NCI-H524 (cell line): Measurements from ENCODE around the gene MARCO.
"Not testable (repeated sequence)": the region's sequence is repeated elsewhere in the genome, so short reads cannot be mapped to it uniquely, and the experiment has no call there.

ENCODE experiments used
- DNase-seq, 2 experiments: peaks; one replicate each; lab custom pipeline; 2025; lab: John Stamatoyannopoulos, UW

MARCO gene

DNA sequence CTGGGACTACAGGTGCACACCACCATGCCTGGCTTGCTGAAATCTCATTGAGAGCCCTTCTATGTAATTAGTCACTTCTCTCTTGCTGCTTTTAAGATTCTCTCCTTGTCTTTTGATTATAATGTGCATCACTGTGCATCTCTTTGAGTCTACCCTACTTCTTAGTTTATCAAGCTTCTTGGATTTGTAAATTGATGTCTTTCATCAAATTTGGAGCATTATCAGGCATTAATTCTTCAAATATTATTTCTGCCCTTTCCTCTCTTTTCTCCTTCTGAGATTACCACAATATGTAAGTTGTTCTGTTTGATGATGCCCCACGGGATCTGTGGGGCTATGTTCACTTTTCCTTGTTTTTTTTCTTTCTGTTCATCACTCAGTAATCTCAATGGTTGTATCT, 9.0 kb upstream of the MARCO start:
- DNase-seq: no peak

- DNase-seq: no peak
These were observed 5.7 kb upstream of the MARCO start for GRCh38 chr2:118936306-118936705.

DNA sequence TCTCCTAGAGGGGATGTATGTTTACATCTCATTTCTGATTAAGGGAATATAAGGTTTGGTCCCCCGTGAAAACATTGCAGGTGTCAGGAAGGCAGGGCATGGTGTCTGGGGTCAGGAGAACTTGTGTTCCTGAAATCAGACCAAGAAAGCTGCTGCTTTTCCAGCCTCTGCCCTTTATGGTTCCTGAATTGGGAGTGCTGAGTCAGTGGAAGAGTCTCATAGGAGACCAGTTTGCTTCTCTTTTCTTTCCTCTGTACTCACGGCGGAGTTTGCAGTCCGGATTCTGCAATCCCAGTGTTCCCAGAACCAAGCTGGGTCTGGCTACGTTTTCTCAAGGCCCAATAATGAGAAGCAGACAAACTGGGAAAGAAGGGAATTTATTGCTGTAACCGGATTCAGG, 5.1 kb upstream of the MARCO start:
- no peak for DNase-seq

DNA sequence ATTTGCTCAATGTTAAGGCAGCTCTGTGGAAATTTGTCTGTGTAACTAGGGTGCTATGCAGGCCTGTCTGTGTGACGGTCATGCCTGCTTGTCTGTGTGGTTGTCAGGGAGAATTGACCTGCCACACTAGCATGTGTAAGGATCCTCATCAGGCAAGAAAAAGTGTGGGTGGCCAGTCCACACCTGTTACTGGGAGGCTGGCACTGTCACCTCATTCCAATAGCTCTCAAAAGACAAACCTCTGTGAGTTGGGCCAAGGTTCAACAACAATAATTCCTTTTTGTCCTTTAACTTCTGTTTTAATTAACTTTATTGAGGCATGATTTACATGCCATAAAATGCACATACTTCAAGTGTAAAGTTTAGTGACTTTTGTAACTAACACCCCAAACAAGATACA, 4.2 kb upstream of the MARCO start:
- no peak for DNase-seq

- DNase-seq: no peak
These were observed 2.0 kb upstream of the MARCO start for GRCh38 chr2:118939994-118940393.

GRCh38 chr2:118940486-118941120, 1.4 kb upstream of the MARCO start:
- no peak for DNase-seq

DNA sequence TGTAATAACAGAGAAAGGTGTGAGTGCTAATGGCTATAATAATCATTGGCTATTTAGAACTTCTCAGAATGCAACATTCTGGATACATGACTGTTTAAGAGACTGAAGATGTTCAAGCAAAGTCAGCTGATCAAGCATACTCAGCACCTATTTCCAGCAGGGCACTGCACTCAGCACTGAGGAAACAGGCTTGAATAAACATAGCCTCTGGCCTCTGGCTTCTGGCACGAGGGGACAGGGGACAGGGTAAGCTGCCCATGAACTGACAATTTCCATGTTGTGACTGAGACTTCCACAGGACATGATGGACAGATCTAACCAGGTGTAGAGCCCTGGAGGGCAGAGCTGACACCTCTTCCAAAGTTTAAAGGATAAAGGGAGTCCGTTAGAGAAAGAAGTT, 1.3 kb downstream of the MARCO start:
- no peak for DNase-seq

DNA sequence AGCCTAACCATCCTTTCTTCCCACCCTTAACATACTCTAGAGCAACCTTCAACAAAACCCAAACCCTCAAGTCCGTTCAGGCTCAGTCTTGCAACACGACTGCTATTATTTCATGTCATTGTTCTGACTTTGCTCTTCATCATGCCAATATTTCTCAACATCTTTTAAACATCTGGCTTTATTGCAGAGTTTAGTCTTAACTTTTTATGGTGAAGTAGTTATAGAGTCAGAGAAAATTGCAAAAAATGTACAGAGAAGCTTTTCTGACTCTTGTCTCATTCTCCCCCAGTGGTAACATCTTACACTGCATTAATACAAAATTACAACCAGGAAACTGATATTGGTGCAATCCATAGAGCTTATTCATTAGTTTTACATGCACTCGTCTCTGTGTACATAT, 3.9 kb downstream of the MARCO start:
- DNase-seq: no peak

DNA sequence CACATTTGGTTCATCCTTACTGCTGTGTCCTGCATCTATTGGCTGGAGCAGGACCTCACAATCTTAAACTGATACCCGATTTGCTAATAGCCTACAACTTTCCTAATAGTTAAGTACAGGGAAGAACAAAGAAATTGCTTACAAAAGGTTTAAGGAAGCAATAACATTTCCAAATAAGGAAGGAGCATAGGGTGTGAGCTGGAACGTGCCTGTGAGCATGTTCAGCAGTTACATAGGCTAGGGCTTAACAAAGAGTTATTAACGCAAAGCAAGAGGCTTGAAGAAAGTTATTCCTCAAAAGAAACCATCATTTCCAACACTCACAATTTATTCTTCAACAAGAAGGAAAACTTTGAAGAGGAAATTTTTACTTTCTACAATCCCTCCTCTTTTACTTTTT, 6.3 kb downstream of the MARCO start:
- DNase-seq: not testable (repeated sequence)

- no peak for DNase-seq
These were observed 12.5 kb downstream of the MARCO start for GRCh38 chr2:118954297-118955060.

GRCh38 chr2:118965737-118966136, 23.7 kb downstream of the MARCO start:
- DNase-seq: no peak

- DNase-seq: no peak
These were observed 25.3 kb downstream of the MARCO start for GRCh38 chr2:118967124-118967880.

DNA sequence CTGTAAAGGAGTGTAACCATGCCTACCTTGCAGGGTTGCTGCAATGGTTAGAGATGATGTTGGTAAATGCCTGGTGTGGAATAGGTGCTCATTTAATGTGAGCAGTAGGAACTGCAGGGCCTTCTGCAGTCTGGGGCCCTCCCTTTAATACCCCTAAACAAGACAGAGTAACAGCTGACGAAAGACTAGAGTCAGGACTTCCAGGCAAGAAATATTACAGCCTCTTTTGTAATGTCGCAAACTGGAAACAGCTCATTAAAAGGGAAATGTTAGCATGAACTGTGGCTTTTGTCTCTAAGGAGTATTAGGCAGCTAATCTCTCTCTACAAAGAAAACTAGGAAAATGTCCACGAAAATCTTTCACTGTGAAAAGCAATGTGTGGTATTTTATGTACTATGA, 26.0 kb downstream of the MARCO start:
- DNase-seq: no peak

GRCh38 chr2:118968961-118969733, 27.2 kb downstream of the MARCO start:
- no peak for DNase-seq

DNA sequence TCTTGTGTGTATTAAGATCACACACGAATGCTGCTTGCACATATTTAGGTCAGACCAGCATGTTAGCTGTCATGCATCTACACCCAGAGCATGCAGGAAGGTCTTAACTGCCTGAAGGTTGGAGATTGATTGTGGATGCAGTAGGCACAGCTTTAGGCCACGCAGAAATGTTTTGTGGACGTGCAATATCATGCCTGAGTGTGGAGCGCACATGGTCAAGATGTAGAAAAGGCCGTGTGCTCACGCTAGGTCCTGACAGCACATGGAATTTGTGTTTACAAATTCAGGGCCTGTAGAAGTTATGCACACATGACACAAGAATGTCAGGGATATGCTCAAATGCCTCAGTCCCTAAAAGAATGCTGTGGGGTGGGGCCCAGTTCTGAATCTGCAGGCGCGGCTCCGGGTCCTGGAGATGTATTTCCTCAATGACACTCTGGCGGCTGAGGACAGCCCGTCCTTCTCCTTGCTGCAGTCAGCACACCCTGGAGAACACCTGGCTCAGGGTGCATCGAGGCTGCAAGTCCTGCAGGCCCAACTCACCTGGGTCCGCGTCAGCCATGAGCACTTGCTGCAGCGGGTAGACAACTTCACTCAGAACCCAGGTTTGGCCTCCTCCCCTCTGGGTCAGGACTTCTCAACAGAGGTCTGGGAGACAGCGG, 27.9 kb downstream of the MARCO start:
- no peak for DNase-seq

DNA sequence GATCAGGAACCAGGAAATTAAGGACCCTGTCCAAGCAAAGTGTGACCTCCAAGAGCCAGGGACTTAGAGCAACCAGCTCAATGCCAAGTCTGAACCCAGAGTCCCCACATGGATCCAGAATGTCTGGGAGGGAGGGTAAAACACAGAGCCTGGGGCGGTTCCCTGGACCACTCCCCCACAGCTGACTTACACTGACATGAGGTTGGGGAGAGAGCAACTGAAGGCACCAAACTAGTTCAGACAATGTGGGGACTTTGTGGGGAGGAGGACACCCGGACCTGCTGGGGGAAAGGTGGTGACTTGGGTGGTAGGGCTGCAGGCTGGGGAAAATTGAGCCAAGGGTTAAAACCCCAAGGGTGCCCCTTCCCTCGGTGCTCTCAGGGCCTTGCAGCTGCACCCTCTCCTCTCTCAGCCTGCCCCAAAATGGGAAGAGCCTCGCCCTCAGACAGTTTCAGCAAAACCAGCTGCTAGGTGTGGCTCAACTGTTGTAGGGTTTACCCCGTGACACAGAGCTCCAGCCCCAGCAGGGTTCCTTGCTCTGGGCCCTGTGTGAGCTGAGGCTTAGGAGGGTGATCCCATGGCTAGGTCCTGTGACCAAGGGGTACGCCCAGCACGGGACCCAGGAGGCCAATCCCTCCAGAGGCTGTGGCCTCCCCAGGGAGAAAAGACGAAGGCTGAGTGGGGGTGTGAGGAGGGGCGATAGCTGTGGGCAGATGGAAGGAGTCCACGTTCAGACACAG, 28.6 kb downstream of the MARCO start:
- DNase-seq: no peak

- no peak for DNase-seq
These were observed 29.5 kb downstream of the MARCO start for GRCh38 chr2:118971245-118972122.

DNA sequence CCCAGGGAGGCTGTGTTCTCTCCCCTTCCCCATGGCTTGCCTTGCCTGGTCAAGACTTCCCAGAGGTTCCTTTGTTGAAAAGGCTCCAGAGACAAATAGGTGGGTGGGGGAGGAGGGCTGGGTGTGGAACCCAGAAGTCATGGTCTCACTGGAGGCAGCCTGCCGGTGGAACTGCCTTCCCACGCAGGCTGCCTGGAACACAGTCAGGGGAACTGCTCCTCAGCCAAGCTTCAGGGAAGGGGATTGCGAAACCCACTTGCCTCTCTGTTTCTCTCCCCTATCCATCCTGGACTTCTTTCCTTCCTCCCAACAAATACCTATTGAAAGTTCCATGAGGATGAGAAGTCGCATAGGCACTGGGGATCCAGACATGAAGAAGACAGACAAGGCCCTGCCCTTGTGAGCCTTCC, 31.6 kb downstream of the MARCO start:
- no peak for DNase-seq

GRCh38 chr2:118974103-118974993, 32.4 kb downstream of the MARCO start:
- no peak for DNase-seq
